MCF 10A (cell line): ENCODE results near the gene FRMD6. TPM values are rescaled to one million over a fixed set of nuclear protein-coding genes. Genes with fewer than 3 reads are reported as not detected.

Experiments
- BruUV-seq: library from RNA; stranded (reverse); fragments of 400-500 nt; replicated peaks from 2 replicates; lab custom pipeline; 2021; lab: Mats Ljungman, UMichigan
- CTCF ChIA-PET: fragments of 300-600 bp; sonication (Branson Sonifier 250); formaldehyde crosslinking; extraction: SDS; loops from one replicate; lab custom pipeline; 2021; ENCODE audit warnings: antibody characterized with exemption, inconsistent platforms; lab: Yijun Ruan, JAX
- POLR2A ChIA-PET: fragments of 300-600, 350-650 bp; sonication (Branson Sonifier 250); formaldehyde crosslinking; extraction: SDS; loops from one replicate; lab custom pipeline; 2020; ENCODE audit warnings: antibody characterized with exemption, inconsistent platforms; lab: Yijun Ruan, JAX
- DNase-seq: peaks from one replicate; pipeline ENCODE4 v3.0.0-alpha.2; 2018; ENCODE audit not compliant: unreplicated experiment
- H3K27ac Mint-ChIP-seq: one replicate; pipeline ENCODE4 v1.8.0; 2022; ENCODE audit warnings: mild to moderate bottlenecking, low read depth, mixed read lengths; ENCODE audit not compliant: unreplicated experiment
- H3K27me3 Mint-ChIP-seq: one replicate; pipeline ENCODE4 v1.8.0; 2022; ENCODE audit warnings: mixed read lengths; ENCODE audit not compliant: insufficient read depth, unreplicated experiment
- H3K36me3 Mint-ChIP-seq: one replicate; pipeline ENCODE4 v1.8.0; 2022; ENCODE audit warnings: mild to moderate bottlenecking, moderate library complexity, mixed read lengths; ENCODE audit not compliant: insufficient read depth, unreplicated experiment
- H3K4me1 Mint-ChIP-seq: one replicate; pipeline ENCODE4 v1.8.0; 2022; ENCODE audit warnings: mixed read lengths; ENCODE audit not compliant: insufficient read depth, unreplicated experiment
- H3K4me3 Mint-ChIP-seq: one replicate; pipeline ENCODE4 v1.8.0; 2022; ENCODE audit warnings: mild to moderate bottlenecking, moderate library complexity, mixed read lengths; ENCODE audit not compliant: unreplicated experiment
- H3K9me3 Mint-ChIP-seq: one replicate; pipeline ENCODE4 v1.8.0; 2022; ENCODE audit warnings: mixed read lengths; ENCODE audit not compliant: unreplicated experiment
- CTCF ChIP-seq: fragments of 200-600 bp; IDR thresholded peaks from one replicate; pipeline ENCODE4 v1.8.0; 2022; ENCODE audit warnings: antibody characterized with exemption, mild to moderate bottlenecking; ENCODE audit not compliant: unreplicated experiment
- intact Hi-C: fragments of 100-400 bp; cut with micrococcal nuclease; formaldehyde crosslinking; loops from 2 replicates; pipeline ENCODE4 v1.14.1; 2022
- total RNA-seq: library from RNA; stranded (reverse); gene quantifications from 2 replicates; pipeline ENCODE4 v1.2.3, GENCODE V29; 2022

FRMD6 gene
- total RNA-seq, 1 experiment from 2014 or later: 135 TPM

- Mint-ChIP-seq H3K27ac (peak overlapping the region; percentile 47), H3K9me3 (no peaks in the 10 kb centered on the region), H3K4me1 (peaks cover 11% of the 10 kb centered on the region), H3K27me3 (no peaks in the 10 kb centered on the region), H3K36me3 (peaks cover 93% of the 10 kb centered on the region), H3K4me3 (no peak overlapping the region)
- no TSS peak for BruUV-seq
- DNase-seq: peak; percentile 65
- no peak for TF ChIP-seq CTCF
- CTCF ChIA-PET: no interaction called here
- intact Hi-C loops: loop anchor here (5.0 kb wide), 1 partner anchor 64 kb away; the partner anchor contains the start of gene FRMD6
- POLR2A ChIA-PET: interaction anchor here (0.6 to 2.4 kb wide), 2 partner anchors 64 to 67 kb away, joined by 3 to 7 read pairs; partner anchors contain the start of gene FRMD6
These were observed 64.9 kb downstream of the FRMD6 start for GRCh38 chr14:51716610-51717009.

- peaks cover 11% of the 10 kb centered on the region for H3K4me1 Mint-ChIP-seq
- BruUV-seq: no TSS peak
- no peaks in the 10 kb centered on the region for H3K9me3 Mint-ChIP-seq
- DNase-seq: no peak
- no peak overlapping the region for H3K4me3 Mint-ChIP-seq
- no peak overlapping the region for H3K27ac Mint-ChIP-seq
- intact Hi-C loops: loop anchor here (5.0 kb wide), 1 partner anchor 65 kb away; the partner anchor contains the start of gene FRMD6
- peaks cover 93% of the 10 kb centered on the region for H3K36me3 Mint-ChIP-seq
- CTCF ChIA-PET: interaction anchor here (1.8 kb wide), 1 partner anchor 65 kb away, joined by 8 read pairs; no protein-coding TSS in a partner anchor
- POLR2A ChIA-PET: interaction anchor here (2.4 kb wide), 1 partner anchor 65 kb away, joined by 7 read pairs; the partner anchor contains the start of gene FRMD6
- no peaks in the 10 kb centered on the region for H3K27me3 Mint-ChIP-seq
- no peak for TF ChIP-seq CTCF
These were observed 66.1 kb downstream of the FRMD6 start for GRCh38 chr14:51717766-51718165.

- Mint-ChIP-seq H3K9me3 (no peaks in the 10 kb centered on the region), H3K36me3 (peaks cover 93% of the 10 kb centered on the region), H3K4me3 (no peak overlapping the region), H3K4me1 (peaks cover 11% of the 10 kb centered on the region), H3K27ac (no peak overlapping the region), H3K27me3 (no peaks in the 10 kb centered on the region)
- intact Hi-C loops: loop anchor here (5.0 kb wide), 1 partner anchor 68 kb away; the partner anchor contains the start of gene FRMD6
- POLR2A ChIA-PET: interaction anchor here (0.7 kb wide), 2 partner anchors 38 to 785 kb away, joined by 3 read pairs; no protein-coding TSS in a partner anchor
- no peak for DNase-seq
- no peak for TF ChIP-seq CTCF
- CTCF ChIA-PET: interaction anchor here (1.1 kb wide), 1 partner anchor 67 kb away, joined by 4 read pairs; no protein-coding TSS in a partner anchor
- no TSS peak for BruUV-seq
These were observed 68.2 kb downstream of the FRMD6 start for GRCh38 chr14:51719955-51720354.

GRCh38 chr14:51723990-51724389 lies 72.3 kb downstream of the FRMD6 start:
- peaks cover 6% of the 10 kb centered on the region for H3K4me1 Mint-ChIP-seq
- no TSS peak for BruUV-seq
- H3K9me3 Mint-ChIP-seq: no peaks in the 10 kb centered on the region
- POLR2A ChIA-PET: interaction anchor here (0.7 kb wide), 1 partner anchor 15 kb away, joined by 3 read pairs; no protein-coding TSS in a partner anchor
- no peak overlapping the region for H3K27ac Mint-ChIP-seq
- intact Hi-C loops: no loop called here
- H3K36me3 Mint-ChIP-seq: peaks cover 96% of the 10 kb centered on the region
- H3K27me3 Mint-ChIP-seq: no peaks in the 10 kb centered on the region
- CTCF ChIA-PET: interaction anchor here (1.3 kb wide), 1 partner anchor 53 kb away, joined by 4 read pairs; no protein-coding TSS in a partner anchor
- H3K4me3 Mint-ChIP-seq: no peak overlapping the region
- DNase-seq: no peak
- TF ChIP-seq CTCF: no peak
